Measurements from ENCODE around the gene HINT1.
A peak's percentile ranks its signal among the peaks of the same experiment; 100 is the strongest.

The HINT1 gene

DNA sequence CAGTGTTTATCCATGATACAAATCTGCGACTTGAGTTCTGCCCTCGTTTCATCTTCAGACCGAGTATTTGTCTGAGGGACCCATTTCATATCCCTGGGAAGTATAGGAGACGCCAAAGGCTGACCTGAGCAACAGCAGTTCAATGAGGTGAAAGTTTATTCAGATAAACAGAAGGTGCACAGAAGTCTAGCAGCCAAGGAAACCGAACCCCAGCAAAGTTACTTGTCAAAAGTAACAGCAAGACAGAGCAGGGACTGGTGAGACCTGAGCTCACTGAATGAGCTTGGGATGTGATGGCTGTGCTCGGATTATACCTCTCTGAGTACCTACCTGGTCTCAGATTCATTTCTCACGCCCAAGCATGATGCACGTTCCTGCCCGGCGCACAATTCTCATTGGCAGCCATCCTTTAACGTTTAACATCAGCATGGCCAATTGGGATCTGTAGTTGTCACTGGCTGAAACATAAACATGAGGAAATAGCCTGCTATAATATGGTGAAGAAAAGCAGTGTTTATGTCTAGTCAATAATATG lies 6.3 kb upstream of the HINT1 start:
- peak overlapping the region; percentile 74 for H3K4me3 ChIP-seq (ENCODE audit: insufficient read length, low read depth)
- TF ChIP-seq ZNF274 (IDR thresholded peaks at IDR 0.05; ENCODE audit: low read depth, low read length) (no peak), SUZ12 (IDR thresholded peaks at IDR 0.05; ENCODE audit: extremely low read depth, insufficient read depth, insufficient read length) (no peak), YY1 (IDR thresholded peaks at IDR 0.05; ENCODE audit: insufficient read depth, insufficient read length) (no peak)
- H3K36me3 ChIP-seq (ENCODE audit: insufficient read depth, insufficient read length, low read length): no peaks in the 10 kb centered on the region
- DNase-seq (ENCODE audit: low read depth, low spot score): no peak
- no peaks in the 10 kb centered on the region for H3K27me3 ChIP-seq (ENCODE audit: insufficient read depth, insufficient read length)
- peak overlapping the region; percentile 78 for H3K9ac ChIP-seq (ENCODE audit: insufficient read length, low read depth)
- no peaks in the 10 kb centered on the region for H3K9me3 ChIP-seq (ENCODE audit: insufficient read depth, low read length)
- H3K4me1 ChIP-seq (ENCODE audit: insufficient read depth, insufficient read length): no peaks in the 10 kb centered on the region

DNA sequence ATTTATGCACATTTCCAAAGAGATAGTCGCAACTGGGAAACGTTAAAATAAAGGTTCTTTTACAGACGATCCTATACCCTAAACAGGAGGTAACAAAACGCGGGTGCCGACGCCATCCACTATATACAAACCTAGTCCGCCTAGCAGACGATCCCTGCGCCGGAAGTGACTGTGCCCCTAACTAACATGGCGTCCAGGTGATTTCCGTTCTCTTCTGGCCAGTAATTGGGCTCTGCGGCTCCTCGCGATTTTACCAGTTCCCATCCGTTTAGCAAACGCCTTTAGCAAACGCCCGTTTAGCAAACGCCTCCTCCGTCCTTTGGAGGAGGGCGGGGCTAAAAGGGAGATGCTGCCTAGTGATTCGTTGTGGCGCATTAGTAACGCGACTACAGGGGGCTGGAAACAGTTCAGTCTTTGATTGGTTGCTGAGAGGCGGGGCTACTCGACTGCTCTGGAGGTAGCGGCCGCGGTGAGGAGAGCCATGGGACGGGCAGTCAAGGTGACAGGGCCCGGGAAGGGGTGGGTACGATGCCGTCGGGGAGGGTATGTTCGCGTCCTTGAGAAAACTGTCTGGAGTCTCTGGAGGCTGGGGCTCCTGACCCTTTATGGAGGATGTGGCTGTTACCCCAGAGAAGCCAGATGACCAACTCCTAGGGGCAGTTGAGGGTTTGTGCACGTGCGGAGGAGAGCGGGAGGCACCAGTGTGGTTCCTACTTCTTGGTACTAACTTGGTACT lies 5.7 kb upstream of the HINT1 start, which contains the start of gene LYRM7:
Gene LYRM7, plus strand, starts transcription at position 405 of the 736 bp plus-strand sequence. Its CDS starts 77 bp downstream, at position 482.
- no peaks in the 10 kb centered on the region for H3K36me3 ChIP-seq (ENCODE audit: insufficient read depth, insufficient read length, low read length)
- H3K9ac ChIP-seq (ENCODE audit: insufficient read length, low read depth): peak within 1 kb of the TSS; percentile 78
- H3K9me3 ChIP-seq (ENCODE audit: insufficient read depth, low read length): no peaks in the 10 kb centered on the region
- peak; percentile 93 for TF ChIP-seq YY1 (IDR thresholded peaks at IDR 0.05; ENCODE audit: insufficient read depth, insufficient read length)
- no peak for TF ChIP-seq SUZ12 (IDR thresholded peaks at IDR 0.05; ENCODE audit: extremely low read depth, insufficient read depth, insufficient read length)
- no peaks in the 10 kb centered on the region for H3K4me1 ChIP-seq (ENCODE audit: insufficient read depth, insufficient read length)
- no peaks in the 10 kb centered on the region for H3K27me3 ChIP-seq (ENCODE audit: insufficient read depth, insufficient read length)
- peak within 1 kb of the TSS; percentile 74 for H3K4me3 ChIP-seq (ENCODE audit: insufficient read length, low read depth)
- peak; percentile 96 for DNase-seq (ENCODE audit: low read depth, low spot score)

DNA sequence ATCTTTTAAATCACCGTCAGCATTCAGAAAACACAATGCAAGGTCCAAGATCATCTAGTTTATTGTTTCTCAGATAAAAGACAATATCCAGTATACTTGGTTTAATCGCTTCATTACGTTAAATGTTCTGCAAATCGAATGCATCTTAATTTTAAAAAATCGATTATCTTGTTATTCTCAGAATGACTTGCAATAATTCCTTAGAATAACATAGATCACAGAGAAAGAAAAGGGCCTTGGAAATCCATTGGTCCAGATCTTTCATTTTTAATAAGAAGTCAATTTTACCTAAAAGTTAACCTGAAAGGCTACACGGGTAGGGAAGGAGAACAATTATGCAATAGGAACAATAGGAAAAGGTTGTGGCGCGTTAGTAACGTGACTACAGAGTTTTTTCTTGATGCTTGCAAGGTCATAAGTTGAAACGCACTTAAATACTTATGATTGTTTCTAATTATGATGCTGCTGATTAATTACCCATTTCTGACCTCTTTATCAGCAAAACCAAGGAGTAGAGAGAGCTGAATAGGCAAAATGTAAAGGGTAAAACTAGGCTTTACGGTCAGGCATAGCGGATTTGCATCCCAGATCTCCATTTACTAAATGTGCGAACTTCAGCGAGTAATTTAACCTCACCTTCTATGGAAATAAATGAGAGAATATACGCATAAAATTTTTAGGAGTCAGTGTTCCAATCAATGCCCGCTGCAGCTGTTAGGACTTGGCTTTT lies 4.9 kb upstream of the HINT1 start:
- H3K36me3 ChIP-seq (ENCODE audit: insufficient read depth, insufficient read length, low read length): no peaks in the 10 kb centered on the region
- no peak for DNase-seq (ENCODE audit: low read depth, low spot score)
- no peaks in the 10 kb centered on the region for H3K4me1 ChIP-seq (ENCODE audit: insufficient read depth, insufficient read length)
- peak overlapping the region; percentile 67 for H3K4me3 ChIP-seq (ENCODE audit: insufficient read length, low read depth)
- no peaks in the 10 kb centered on the region for H3K9me3 ChIP-seq (ENCODE audit: insufficient read depth, low read length)
- peak overlapping the region; percentile 77 for H3K9ac ChIP-seq (ENCODE audit: insufficient read length, low read depth)
- H3K27me3 ChIP-seq (ENCODE audit: insufficient read depth, insufficient read length): no peaks in the 10 kb centered on the region
- TF ChIP-seq YY1 (IDR thresholded peaks at IDR 0.05; ENCODE audit: insufficient read depth, insufficient read length): no peak
- no peak for TF ChIP-seq SUZ12 (IDR thresholded peaks at IDR 0.05; ENCODE audit: extremely low read depth, insufficient read depth, insufficient read length)
- TF ChIP-seq ZNF274 (IDR thresholded peaks at IDR 0.05; ENCODE audit: low read depth, low read length): no peak

DNA sequence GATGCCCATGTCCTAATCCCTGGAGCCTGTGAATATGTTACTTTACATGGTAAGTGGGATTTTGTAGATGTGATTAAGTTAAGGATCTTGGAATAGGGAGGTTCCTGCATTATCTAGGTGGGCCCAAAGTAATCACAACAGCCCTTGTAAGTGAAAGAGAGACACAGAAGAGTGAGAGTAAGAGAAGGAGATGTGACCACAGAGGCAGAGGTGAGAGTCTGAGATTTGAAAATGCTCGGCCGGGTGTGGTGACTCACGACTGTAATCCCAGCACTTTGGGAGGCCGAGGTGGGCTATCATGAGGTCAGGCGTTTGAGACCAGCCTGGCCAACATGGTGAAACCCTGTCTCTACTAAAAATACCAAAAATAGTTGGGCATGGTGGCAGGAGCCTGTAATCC lies 2.6 kb upstream of the HINT1 start:
- no peak overlapping the region for H3K4me3 ChIP-seq (ENCODE audit: insufficient read length, low read depth)
- no peak overlapping the region for H3K9ac ChIP-seq (ENCODE audit: insufficient read length, low read depth)
- no peaks in the 10 kb centered on the region for H3K27me3 ChIP-seq (ENCODE audit: insufficient read depth, insufficient read length)
- H3K9me3 ChIP-seq (ENCODE audit: insufficient read depth, low read length): no peaks in the 10 kb centered on the region
- TF ChIP-seq ZNF274 (IDR thresholded peaks at IDR 0.05; ENCODE audit: low read depth, low read length): no peak
- no peak for TF ChIP-seq YY1 (IDR thresholded peaks at IDR 0.05; ENCODE audit: insufficient read depth, insufficient read length)
- TF ChIP-seq SUZ12 (IDR thresholded peaks at IDR 0.05; ENCODE audit: extremely low read depth, insufficient read depth, insufficient read length): no peak
- H3K36me3 ChIP-seq (ENCODE audit: insufficient read depth, insufficient read length, low read length): peaks cover 6% of the 10 kb centered on the region
- DNase-seq (ENCODE audit: low read depth, low spot score): no peak
- no peaks in the 10 kb centered on the region for H3K4me1 ChIP-seq (ENCODE audit: insufficient read depth, insufficient read length)

DNA sequence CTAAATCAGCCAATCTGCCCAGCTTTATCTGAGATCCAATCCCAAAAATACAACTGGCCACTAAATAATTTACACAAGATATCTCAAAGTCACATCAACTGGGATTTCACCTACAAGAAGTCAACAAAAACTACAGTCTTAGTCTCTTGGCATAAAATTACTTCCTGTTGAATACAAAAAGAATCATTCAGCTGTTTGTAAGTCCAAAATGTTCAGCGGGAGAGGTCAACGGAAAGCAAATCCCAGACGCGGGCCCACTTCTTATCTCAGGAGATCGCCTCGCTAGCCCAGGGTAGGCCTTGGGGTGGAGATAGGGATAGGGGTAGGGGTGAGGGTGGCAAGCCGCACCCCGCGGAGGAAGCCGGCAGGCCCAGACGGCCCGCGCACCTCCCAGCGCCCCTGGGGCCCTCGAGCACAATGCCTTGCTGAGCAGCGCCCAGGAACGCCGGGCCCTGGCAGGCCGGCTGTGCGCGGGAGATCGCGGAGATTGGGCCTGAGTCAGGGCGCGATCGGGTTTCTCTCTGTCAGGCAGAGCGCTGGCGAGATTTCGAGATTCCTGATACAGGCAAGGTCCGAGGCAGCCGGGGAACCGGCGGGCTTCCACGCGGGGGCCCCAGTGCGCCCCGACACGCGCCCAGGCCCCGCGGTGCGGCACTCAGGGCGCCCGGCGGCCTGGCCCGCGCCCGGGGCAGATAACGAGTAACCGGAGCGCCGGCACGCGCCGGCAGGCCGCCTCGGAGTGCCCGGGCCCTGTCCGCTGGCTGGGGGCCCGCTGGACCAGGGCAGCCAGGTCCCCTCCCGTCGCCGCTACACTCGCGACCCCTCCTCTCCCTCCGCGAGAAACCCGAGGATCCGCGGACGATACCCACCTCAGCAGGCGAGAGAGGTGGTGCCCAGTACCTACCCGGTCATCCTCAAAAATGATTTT lies 601 bp downstream of the HINT1 start:
- Histone ChIP-seq H3K36me3 (ENCODE audit: insufficient read depth, insufficient read length, low read length) (peaks cover 37% of the 10 kb centered on the region), H3K4me1 (ENCODE audit: insufficient read depth, insufficient read length) (no peaks in the 10 kb centered on the region), H3K4me3 (ENCODE audit: insufficient read length, low read depth) (peak overlapping the region; percentile 90), H3K27me3 (ENCODE audit: insufficient read depth, insufficient read length) (no peaks in the 10 kb centered on the region), H3K9ac (ENCODE audit: insufficient read length, low read depth) (peak overlapping the region; percentile 97), H3K9me3 (ENCODE audit: insufficient read depth, low read length) (no peaks in the 10 kb centered on the region)
- no peak for TF ChIP-seq SUZ12 (IDR thresholded peaks at IDR 0.05; ENCODE audit: extremely low read depth, insufficient read depth, insufficient read length)
- no peak for TF ChIP-seq YY1 (IDR thresholded peaks at IDR 0.05; ENCODE audit: insufficient read depth, insufficient read length)
- TF ChIP-seq ZNF274 (IDR thresholded peaks at IDR 0.05; ENCODE audit: low read depth, low read length): no peak
- no peak for DNase-seq (ENCODE audit: low read depth, low spot score)

DNA sequence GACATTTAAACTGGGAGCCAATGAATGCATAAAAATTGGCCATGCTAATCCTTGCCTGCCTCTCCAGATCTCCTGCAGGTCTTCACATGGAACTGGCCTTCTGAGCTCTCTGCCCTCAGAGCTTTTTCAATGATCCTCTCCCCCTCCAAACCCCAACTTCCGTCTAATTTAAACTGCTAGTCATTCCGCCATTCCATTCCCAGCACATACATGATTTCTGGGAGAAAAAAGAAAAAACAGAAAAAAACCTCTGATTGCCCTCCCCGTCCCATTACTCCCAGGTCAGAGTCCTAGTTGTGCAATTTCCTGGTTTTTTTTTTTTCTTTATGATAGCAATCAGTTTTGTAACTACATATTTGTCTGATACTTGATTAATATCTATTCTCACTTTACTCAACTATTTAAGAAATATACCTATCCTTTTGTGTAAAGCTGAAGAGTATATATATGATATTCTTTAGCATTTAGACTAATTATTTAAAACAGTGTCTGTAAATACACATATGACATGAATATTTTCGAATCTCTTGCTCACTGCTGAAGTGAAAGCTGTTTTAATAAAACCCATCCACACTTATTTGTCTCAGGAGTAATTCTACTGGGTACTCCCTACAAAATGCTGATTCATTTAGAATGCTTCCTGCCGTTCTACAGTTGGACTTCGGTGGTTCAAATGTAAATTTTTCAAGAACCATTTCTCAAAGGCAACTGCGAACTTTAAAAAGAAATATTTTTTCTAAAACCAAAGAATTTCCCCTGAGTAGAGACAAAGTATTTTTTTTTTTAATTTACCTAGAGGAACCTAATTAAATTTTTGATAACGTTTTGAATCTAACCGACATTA lies 1.6 kb downstream of the HINT1 start:
- Histone ChIP-seq H3K4me1 (ENCODE audit: insufficient read depth, insufficient read length) (no peaks in the 10 kb centered on the region), H3K9ac (ENCODE audit: insufficient read length, low read depth) (peak overlapping the region; percentile 97), H3K9me3 (ENCODE audit: insufficient read depth, low read length) (no peaks in the 10 kb centered on the region), H3K27me3 (ENCODE audit: insufficient read depth, insufficient read length) (no peaks in the 10 kb centered on the region), H3K36me3 (ENCODE audit: insufficient read depth, insufficient read length, low read length) (peaks cover 46% of the 10 kb centered on the region), H3K4me3 (ENCODE audit: insufficient read length, low read depth) (peak overlapping the region; percentile 90)
- TF ChIP-seq ZNF274 (IDR thresholded peaks at IDR 0.05; ENCODE audit: low read depth, low read length) (no peak), SUZ12 (IDR thresholded peaks at IDR 0.05; ENCODE audit: extremely low read depth, insufficient read depth, insufficient read length) (no peak), YY1 (IDR thresholded peaks at IDR 0.05; ENCODE audit: insufficient read depth, insufficient read length) (no peak)
- no peak for DNase-seq (ENCODE audit: low read depth, low spot score)

Data from NT2/D1 (cell line).